IPS-15b (cell line): ENCODE measurements around the gene TMPRSS2.
A peak's percentile ranks its signal among the peaks of the same experiment; 100 is the strongest.

ENCODE experiments used
- H3K27me3 ChIP-seq: one replicate; pipeline ENCODE4 v1.6.1; 2013; ENCODE audit warnings: low read length; ENCODE audit not compliant: control insufficient read depth, insufficient read depth
- H3K36me3 ChIP-seq: one replicate; pipeline ENCODE4 v1.6.1; 2013; ENCODE audit warnings: low read length; ENCODE audit not compliant: control insufficient read depth, insufficient read depth
- H3K4me1 ChIP-seq: one replicate; pipeline ENCODE4 v1.6.1; 2013; ENCODE audit warnings: mild to moderate bottlenecking, low read length; ENCODE audit not compliant: control insufficient read depth, insufficient read depth
- H3K4me3 ChIP-seq: one replicate; pipeline ENCODE4 v1.5.1; 2013; ENCODE audit warnings: low read depth, low read length
- H3K9ac ChIP-seq: one replicate; pipeline ENCODE4 v1.6.1; 2013; ENCODE audit warnings: low read depth, mild to moderate bottlenecking, low read length
- H3K9me3 ChIP-seq: one replicate; pipeline ENCODE4 v1.6.1; 2013; ENCODE audit warnings: mild to moderate bottlenecking, low read length; ENCODE audit not compliant: control insufficient read depth, insufficient read depth

TMPRSS2 gene

GRCh38 chr21:41507521-41508414 lies at the start of gene TMPRSS2:
TSS of gene TMPRSS2 (minus strand) at chr21:41508158. CDS start at chr21:41498133, 10,025 bp downstream.
- peaks cover 2% of the 10 kb centered on the region for H3K36me3 ChIP-seq
- peak within 1 kb of the TSS; percentile 54 for H3K9ac ChIP-seq
- peaks cover 20% of the 10 kb centered on the region for H3K27me3 ChIP-seq
- H3K9me3 ChIP-seq: no peaks in the 10 kb centered on the region
- peaks cover 13% of the 10 kb centered on the region for H3K4me1 ChIP-seq
- peak within 1 kb of the TSS; percentile 80 for H3K4me3 ChIP-seq

DNA sequence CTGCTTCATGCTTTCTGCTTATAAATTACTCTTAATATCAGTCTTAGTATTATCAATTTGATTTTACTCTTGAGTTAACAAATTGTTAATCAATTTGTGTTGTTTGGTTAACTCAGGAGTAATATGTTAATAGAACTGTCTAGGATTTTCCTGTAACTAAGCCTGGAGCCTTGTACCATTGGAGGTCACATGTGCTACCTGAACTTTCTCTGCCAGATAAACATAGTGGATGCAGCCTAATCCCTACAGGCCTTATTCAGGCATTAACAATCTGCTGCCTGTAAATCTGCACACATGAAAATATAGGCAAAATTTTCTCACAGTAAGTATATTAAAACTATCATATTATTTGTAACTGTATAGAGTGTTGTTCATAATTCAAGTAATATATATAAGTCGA lies 47.1 kb upstream of the TMPRSS2 start:
- no peaks in the 10 kb centered on the region for H3K9me3 ChIP-seq

DNA sequence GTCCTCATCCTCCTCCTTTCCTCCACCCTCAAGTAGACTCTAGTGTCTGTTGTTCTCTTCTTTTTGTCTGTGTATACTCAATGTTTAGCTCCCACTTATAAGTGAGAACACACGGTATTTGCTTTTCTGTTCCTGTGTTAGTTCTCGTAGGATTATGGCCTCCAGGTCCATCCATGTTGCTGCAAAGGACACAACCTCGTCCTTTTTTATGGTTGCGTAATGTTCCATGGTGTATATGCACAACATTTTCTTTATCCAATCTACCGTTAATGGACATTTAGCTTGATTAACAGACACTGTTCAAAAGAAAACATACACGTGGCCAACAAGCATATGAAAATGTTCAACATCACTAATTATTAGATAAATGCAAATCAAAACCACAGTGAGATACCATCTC lies 44.3 kb upstream of the TMPRSS2 start:
- Histone ChIP-seq H3K4me3 (no peak overlapping the region), H3K4me1 (no peaks in the 10 kb centered on the region), H3K9me3 (no peaks in the 10 kb centered on the region), H3K36me3 (no peaks in the 10 kb centered on the region), H3K9ac (no peak overlapping the region), H3K27me3 (no peaks in the 10 kb centered on the region)

More for the DNA sequence above, 47.1 kb upstream of the TMPRSS2 start:
- Histone ChIP-seq H3K36me3 (no peaks in the 10 kb centered on the region), H3K4me1 (no peaks in the 10 kb centered on the region), H3K27me3 (no peaks in the 10 kb centered on the region), H3K4me3 (no peak overlapping the region), H3K9ac (no peak overlapping the region)

DNA sequence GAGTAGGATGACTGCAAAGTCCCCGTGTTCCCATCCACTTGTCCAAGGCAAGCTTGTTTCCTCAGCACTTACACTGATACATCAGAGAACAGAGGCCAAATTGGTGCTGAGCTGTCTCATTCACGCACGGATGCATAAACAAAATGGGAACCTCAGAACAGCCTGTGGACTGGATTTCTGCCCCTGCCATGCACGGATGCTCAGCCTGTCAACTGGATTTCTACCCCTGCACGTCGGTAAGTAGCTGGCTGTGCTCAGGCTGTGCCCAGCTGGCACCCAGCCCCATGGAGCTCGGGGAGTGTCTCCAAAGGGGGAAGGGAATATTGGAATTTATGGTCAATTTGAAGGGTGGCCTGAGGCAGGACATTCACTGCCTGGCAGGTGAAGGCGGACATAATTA lies 40.8 kb upstream of the TMPRSS2 start:
- Histone ChIP-seq H3K27me3 (no peaks in the 10 kb centered on the region), H3K9me3 (no peaks in the 10 kb centered on the region), H3K36me3 (no peaks in the 10 kb centered on the region), H3K4me1 (no peaks in the 10 kb centered on the region), H3K9ac (no peak overlapping the region), H3K4me3 (no peak overlapping the region)

GRCh38 chr21:41547111-41547510 lies 39.2 kb upstream of the TMPRSS2 start:
- Histone ChIP-seq H3K4me1 (peaks cover 4% of the 10 kb centered on the region), H3K27me3 (no peaks in the 10 kb centered on the region), H3K9ac (no peak overlapping the region), H3K4me3 (no peak overlapping the region), H3K9me3 (no peaks in the 10 kb centered on the region), H3K36me3 (no peaks in the 10 kb centered on the region)

DNA sequence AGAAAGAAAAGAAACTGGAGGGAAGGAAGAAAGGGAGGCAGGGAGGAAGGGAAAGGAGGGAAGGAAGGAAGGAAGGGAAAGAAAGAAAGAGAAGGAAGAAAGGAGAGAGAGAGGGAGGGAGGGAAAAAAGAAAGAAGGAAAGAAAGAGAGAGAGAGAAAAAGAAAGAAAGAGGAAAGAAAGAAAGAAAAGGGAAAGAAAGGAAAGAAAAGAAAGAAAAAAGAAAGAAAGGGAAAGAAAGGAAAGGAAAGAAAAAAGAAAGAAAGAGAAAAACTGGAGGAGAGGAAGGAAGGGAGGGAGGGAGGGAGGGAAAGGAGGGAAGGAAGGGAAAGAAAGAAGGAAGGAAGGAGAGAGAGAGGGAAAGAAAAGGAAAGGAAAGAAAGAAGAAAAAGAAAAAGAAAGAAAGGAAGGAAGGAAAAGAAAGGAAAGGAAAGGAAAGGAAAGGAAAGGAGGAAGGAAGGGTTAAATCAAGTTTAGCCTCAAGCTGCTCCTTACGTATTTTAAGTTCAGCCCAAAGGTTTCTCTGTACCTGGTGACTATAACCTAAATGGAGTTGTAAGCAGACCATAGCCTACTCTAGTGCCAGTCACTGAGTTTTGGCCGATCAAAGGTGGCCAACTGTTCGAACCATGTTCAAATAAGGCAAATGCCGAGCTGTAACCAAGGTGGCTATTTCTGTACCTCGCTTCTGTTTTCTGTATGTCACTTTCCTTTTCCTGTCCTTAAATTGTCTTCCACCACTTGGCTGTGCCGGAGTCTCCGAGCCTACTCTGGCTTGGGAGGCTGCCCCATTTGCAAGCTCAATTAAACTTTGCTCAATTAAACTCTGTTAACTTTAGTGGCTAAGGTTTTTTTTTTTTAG lies 37.8 kb upstream of the TMPRSS2 start:
- Histone ChIP-seq H3K4me3 (no peak overlapping the region), H3K36me3 (no peaks in the 10 kb centered on the region), H3K9ac (no peak overlapping the region), H3K9me3 (no peaks in the 10 kb centered on the region), H3K4me1 (peaks cover 4% of the 10 kb centered on the region), H3K27me3 (no peaks in the 10 kb centered on the region)

GRCh38 chr21:41542727-41543126 lies 34.8 kb upstream of the TMPRSS2 start:
- no peaks in the 10 kb centered on the region for H3K36me3 ChIP-seq
- no peaks in the 10 kb centered on the region for H3K27me3 ChIP-seq
- peaks cover 4% of the 10 kb centered on the region for H3K4me1 ChIP-seq
- no peak overlapping the region for H3K4me3 ChIP-seq
- H3K9me3 ChIP-seq: no peaks in the 10 kb centered on the region
- H3K9ac ChIP-seq: no peak overlapping the region

- no peaks in the 10 kb centered on the region for H3K27me3 ChIP-seq
- H3K4me3 ChIP-seq: no peak overlapping the region
- H3K9ac ChIP-seq: no peak overlapping the region
- H3K4me1 ChIP-seq: peaks cover 1% of the 10 kb centered on the region
- no peaks in the 10 kb centered on the region for H3K9me3 ChIP-seq
- no peaks in the 10 kb centered on the region for H3K36me3 ChIP-seq
Observed at GRCh38 chr21:41537356-41537755, 29.4 kb upstream of the TMPRSS2 start.

DNA sequence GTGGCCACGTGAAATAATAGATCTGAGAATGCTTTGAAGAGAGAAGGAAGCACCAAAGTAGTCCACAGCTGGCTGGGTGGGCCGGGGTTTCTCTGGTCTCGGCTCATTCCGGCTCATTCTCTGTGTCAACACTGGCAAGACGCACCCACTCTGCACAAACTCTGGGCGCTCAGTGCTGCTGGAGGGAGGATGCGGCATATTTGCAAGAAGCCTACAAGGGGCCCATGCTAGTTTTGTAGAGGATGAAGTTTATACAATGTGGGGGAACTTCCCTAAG lies 28.8 kb upstream of the TMPRSS2 start:
- no peak overlapping the region for H3K9ac ChIP-seq
- no peak overlapping the region for H3K4me3 ChIP-seq
- H3K27me3 ChIP-seq: no peaks in the 10 kb centered on the region

DNA sequence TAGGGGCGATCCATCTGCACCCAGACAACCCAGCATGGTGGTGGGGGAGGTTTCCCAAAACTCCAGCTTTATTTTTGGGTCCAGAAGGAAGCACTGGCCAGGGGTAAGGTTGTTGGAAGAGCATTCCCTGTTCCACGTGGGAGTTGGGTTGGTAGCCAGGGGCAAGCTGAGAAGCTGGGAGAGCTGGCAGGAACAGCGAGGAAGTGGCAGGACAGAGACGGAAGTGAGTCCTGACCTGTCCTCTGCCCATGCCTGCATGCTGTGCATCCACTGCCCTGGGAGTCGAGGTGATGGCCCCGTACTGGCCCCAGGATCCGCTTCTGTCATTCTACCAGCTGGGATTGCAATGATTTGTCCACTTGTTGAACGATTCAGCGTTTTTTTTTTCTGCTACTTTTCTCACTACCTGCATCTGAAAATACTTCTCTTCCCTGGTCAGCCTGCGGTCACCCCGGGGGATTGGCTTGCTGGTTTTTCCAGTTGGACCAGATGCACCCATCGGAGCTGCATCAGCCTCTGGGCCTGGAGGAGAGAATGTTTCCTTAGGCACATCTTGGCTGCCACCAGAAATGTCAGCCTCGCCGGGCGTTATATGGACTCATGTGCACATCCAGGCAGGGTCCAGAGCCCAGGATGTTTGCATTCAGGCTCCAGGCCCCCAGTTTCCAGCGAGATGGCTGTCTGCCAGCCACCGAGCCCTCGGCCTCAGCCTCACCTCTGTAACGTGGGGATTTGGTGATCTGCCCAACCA lies 28.3 kb upstream of the TMPRSS2 start:
- Histone ChIP-seq H3K4me3 (no peak overlapping the region), H3K9ac (no peak overlapping the region), H3K27me3 (no peaks in the 10 kb centered on the region), H3K36me3 (no peaks in the 10 kb centered on the region), H3K4me1 (no peaks in the 10 kb centered on the region), H3K9me3 (no peaks in the 10 kb centered on the region)

More for the DNA sequence above, 28.8 kb upstream of the TMPRSS2 start:
- Histone ChIP-seq H3K4me1 (no peaks in the 10 kb centered on the region), H3K36me3 (no peaks in the 10 kb centered on the region), H3K9me3 (no peaks in the 10 kb centered on the region)

DNA sequence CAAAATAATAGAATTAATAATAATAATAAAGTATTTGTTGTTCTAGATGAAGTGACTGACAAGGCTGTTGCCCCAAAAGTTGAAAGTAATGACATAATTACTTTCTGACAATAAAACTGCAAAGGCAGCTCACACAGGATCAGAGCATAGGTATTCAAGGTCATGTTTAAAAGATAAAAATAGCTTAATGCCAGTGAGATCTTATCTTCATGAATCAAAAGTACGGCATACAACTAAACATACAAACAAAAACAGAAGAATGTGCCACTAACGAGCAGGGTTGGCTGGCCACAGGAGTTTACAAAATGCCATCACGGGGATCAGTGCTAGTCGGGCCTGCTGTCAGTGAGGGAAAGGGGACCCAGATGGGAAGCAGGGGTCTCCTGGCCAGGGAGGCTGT lies 22.4 kb upstream of the TMPRSS2 start:
- Histone ChIP-seq H3K36me3 (no peaks in the 10 kb centered on the region), H3K27me3 (no peaks in the 10 kb centered on the region), H3K9ac (no peak overlapping the region), H3K4me3 (no peak overlapping the region), H3K4me1 (no peaks in the 10 kb centered on the region), H3K9me3 (no peaks in the 10 kb centered on the region)
